ENCODE measurements around the gene DYNC2H1. TPM values are rescaled to one million over a fixed set of nuclear protein-coding genes. Genes with fewer than 3 reads are reported as not detected.

Gene DYNC2H1
- total RNA-seq, 1 donor from 2014 or later, result 16.2 TPM

- no peaks in the 10 kb centered on the region for H3K36me3 ChIP-seq
- no peak overlapping the region for H3K27ac ChIP-seq
- H3K4me3 ChIP-seq, result no peak overlapping the region
- H3K4me1 ChIP-seq, result no peaks in the 10 kb centered on the region
- no peaks in the 10 kb centered on the region for H3K27me3 ChIP-seq
- TF ChIP-seq CTCF (IDR thresholded peaks at IDR 0.05), result no peak
- H3K9me3 ChIP-seq, result no peaks in the 10 kb centered on the region
- intact Hi-C loops (cut with DNase I), result no loop called here
- no peak for DNase-seq
- no peak for ATAC-seq
These were observed 245.4 kb downstream of the DYNC2H1 start for GRCh38 chr11:103354656-103355055.

- no peak overlapping the region for H3K4me3 ChIP-seq
- no peak for TF ChIP-seq CTCF (IDR thresholded peaks at IDR 0.05)
- no peaks in the 10 kb centered on the region for H3K27me3 ChIP-seq
- H3K9me3 ChIP-seq, result no peaks in the 10 kb centered on the region
- DNase-seq (no peak), ATAC-seq (no peak)
- intact Hi-C loops (cut with DNase I), result no loop called here
- H3K27ac ChIP-seq, result no peak overlapping the region
- H3K4me1 ChIP-seq, result no peaks in the 10 kb centered on the region
- no peaks in the 10 kb centered on the region for H3K36me3 ChIP-seq
These were observed 249.0 kb downstream of the DYNC2H1 start for GRCh38 chr11:103358251-103358650.

GRCh38 chr11:103359216-103359615, 250.0 kb downstream of the DYNC2H1 start:
- no peak for TF ChIP-seq CTCF (IDR thresholded peaks at IDR 0.05)
- Histone ChIP-seq H3K36me3 (no peaks in the 10 kb centered on the region), H3K4me1 (no peaks in the 10 kb centered on the region), H3K27ac (no peak overlapping the region), H3K4me3 (no peak overlapping the region), H3K27me3 (no peaks in the 10 kb centered on the region), H3K9me3 (no peaks in the 10 kb centered on the region)
- ATAC-seq (no peak), DNase-seq (no peak)
- intact Hi-C loops (cut with DNase I), result no loop called here

- Histone ChIP-seq H3K4me3 (no peak overlapping the region), H3K27ac (no peak overlapping the region), H3K27me3 (no peaks in the 10 kb centered on the region), H3K4me1 (no peaks in the 10 kb centered on the region), H3K36me3 (no peaks in the 10 kb centered on the region), H3K9me3 (no peaks in the 10 kb centered on the region)
- DNase-seq, result no peak
- no peak for TF ChIP-seq CTCF (IDR thresholded peaks at IDR 0.05)
- no peak for ATAC-seq
- intact Hi-C loops (cut with DNase I), result no loop called here
These were observed 255.5 kb downstream of the DYNC2H1 start for GRCh38 chr11:103364687-103365086.

- no peak for TF ChIP-seq CTCF (IDR thresholded peaks at IDR 0.05)
- ATAC-seq (no peak), DNase-seq (no peak)
- Histone ChIP-seq H3K4me3 (no peak overlapping the region), H3K27me3 (no peaks in the 10 kb centered on the region), H3K4me1 (no peaks in the 10 kb centered on the region), H3K27ac (no peak overlapping the region), H3K9me3 (no peaks in the 10 kb centered on the region), H3K36me3 (no peaks in the 10 kb centered on the region)
- intact Hi-C loops (cut with DNase I), result no loop called here
These were observed 258.4 kb downstream of the DYNC2H1 start for GRCh38 chr11:103367650-103368049.

GRCh38 chr11:103368145-103368544, 258.9 kb downstream of the DYNC2H1 start:
- intact Hi-C loops (cut with DNase I), result no loop called here

More at GRCh38 chr11:103368145-103368544, 258.9 kb downstream of the DYNC2H1 start:
- H3K9me3 ChIP-seq, result no peaks in the 10 kb centered on the region
- no peak overlapping the region for H3K27ac ChIP-seq
- ATAC-seq (no peak), DNase-seq (no peak)
- no peaks in the 10 kb centered on the region for H3K27me3 ChIP-seq
- no peak for TF ChIP-seq CTCF (IDR thresholded peaks at IDR 0.05)
- H3K4me3 ChIP-seq, result no peak overlapping the region
- H3K36me3 ChIP-seq, result no peaks in the 10 kb centered on the region
- H3K4me1 ChIP-seq, result no peaks in the 10 kb centered on the region
